Measurements from ENCODE around the gene ACOT8. TPM values are rescaled to one million over a fixed set of nuclear protein-coding genes. Genes with fewer than 3 reads are reported as not detected.

Gene ACOT8
- total and polyA plus RNA-seq, 10 of the 15 experiments (the other 5 are each of a cell fraction or from before 2014, with no cell fraction given), result 5.1 to 47.9 (median 31.8) TPM

GRCh38 chr20:45893831-45894230, 36.6 kb upstream of the ACOT8 start:
- FAIRE-seq (no peak), ATAC-seq (no peak), DNase-seq (ENCODE audit: low read depth, low spot score) (no peak)
- H3K79me2 ChIP-seq (ENCODE audit: control insufficient read depth, insufficient read depth, low read length), result peaks cover 4% of the 10 kb centered on the region
- H3K9me3 ChIP-seq (replicated peaks; ENCODE audit: control insufficient read depth, insufficient read depth, low read length), result no peaks in the 10 kb centered on the region
- no peak for TF ChIP-seq PAX8 (IDR thresholded peaks at IDR 0.05)
- no peak for TF ChIP-seq GATAD2B (conservative IDR thresholded peaks at IDR 0.05; ENCODE audit: low read depth)
- no peak for TF ChIP-seq NKRF (conservative IDR thresholded peaks at IDR 0.05)
- TF ChIP-seq EZH2 (IDR thresholded peaks at IDR 0.05; ENCODE audit: borderline replicate concordance, control insufficient read depth, low read depth, low read length), result no peak
- no peak for TF ChIP-seq BACH1 (IDR thresholded peaks at IDR 0.05; ENCODE audit: borderline replicate concordance)
- no peak for TF ChIP-seq HCFC1 (IDR thresholded peaks at IDR 0.05; ENCODE audit: low read length)
- TF ChIP-seq ZBTB11 (CRISPR knock-in tag; IDR thresholded peaks at IDR 0.05), result no peak
- no peak overlapping the region for H3K9ac ChIP-seq (ENCODE audit: control insufficient read depth, insufficient read depth, low read length)
- H2AFZ ChIP-seq (ENCODE audit: control insufficient read depth, low read depth, low read length), result no peak overlapping the region
- CTCF ChIA-PET, result interaction anchor here (0.7 kb wide), 1 partner anchor 9 kb away, joined by 3 read pairs; no protein-coding TSS in a partner anchor
- intact Hi-C loops (cut with micrococcal nuclease; ENCODE audit: unreplicated experiment), result loop anchor here (5.0 kb wide), 1 partner anchor 78 kb away; the partner anchor contains the start of gene ZNF335
- RAD21 ChIA-PET (ENCODE audit: unreplicated experiment), result no interaction called here
- peaks cover 22% of the 10 kb centered on the region for H3K4me1 ChIP-seq (ENCODE audit: control insufficient read depth, insufficient read depth, low read length)
- SMC1A ChIA-PET (ENCODE audit: uncharacterized antibody, unreplicated experiment), result interaction anchor here (1.2 kb wide), 1 partner anchor 41 kb away, joined by 3 read pairs; no protein-coding TSS in a partner anchor
- peaks cover 0 to 4% of the 10 kb centered on the region in 2 experiments; a peak in 2 of 4 replicates for H3K36me3 ChIP-seq (ENCODE audit: control insufficient read depth in 2 of 2, insufficient read depth in 2 of 2, low read length in 1 of 2)
- H3K27me3 ChIP-seq (replicated peaks in 1 of 2; ENCODE audit: control insufficient read depth in 2 of 2, insufficient read depth in 2 of 2, low read length in 1 of 2), result no peaks in the 10 kb centered on the region
- POLR2A ChIA-PET, result no interaction called here
- H3K27ac ChIP-seq (ENCODE audit: control insufficient read depth, insufficient read depth), result no peak overlapping the region
- no peak overlapping the region for H3K4me2 ChIP-seq (ENCODE audit: control insufficient read depth, insufficient read depth)
- BruUV-seq (replicated peaks), result no TSS peak
- WGBS (ENCODE audit: insufficient coverage, insufficient replicate concordance, low lambda C conversion rate, missing lambda C conversion rate), result 55% methylated on average over 4 of the region's 4 CpGs
- H3K4me3 ChIP-seq, result no peak overlapping the region
- in situ Hi-C loops (cut with MboI), result no loop called here
- no peaks in the 10 kb centered on the region for H4K20me1 ChIP-seq (ENCODE audit: control insufficient read depth, insufficient read depth)

All from GM12878 (cell line).